Endothelial cell of umbilical vein (primary cell): ENCODE measurements around the gene CHKB. TPM values are rescaled to one million over a fixed set of nuclear protein-coding genes. Genes with fewer than 3 reads are reported as not detected.

Source experiments
- BruUV-seq: library from RNA; stranded (reverse); fragments of 400-500 nt; replicated peaks from 2 replicates; lab custom pipeline; 2021; lab: Mats Ljungman, UMichigan
- CTCF ChIA-PET: fragments of 300-600, 350-600 bp; sonication (Branson Sonifier 250); formaldehyde crosslinking; loops from one replicate; lab custom pipeline; 2021; ENCODE audit warnings: antibody characterized with exemption, inconsistent platforms; lab: Charles Lee
- POLR2A ChIA-PET: fragments of 300-600, 350-600 bp; sonication (Branson Sonifier 250); formaldehyde crosslinking; loops from one replicate; lab custom pipeline; 2021; ENCODE audit warnings: antibody characterized with exemption, inconsistent platforms; lab: Charles Lee
- DNase-seq: peaks from one replicate; pipeline ENCODE4 v3.0.0-alpha.2; 2011; ENCODE audit warnings: low read depth, low spot score
- FAIRE-seq: peaks from 2 replicates; lab custom pipeline; 2011; peaks lifted over from hg19 to GRCh38; lab: Jason Lieb, UNC
- H2AFZ ChIP-seq: 2 replicates; pipeline ENCODE4 v1.6.0; 2012; ENCODE audit warnings: low read depth, low read length, control low read depth, inconsistent platforms
- H3K27ac ChIP-seq: 2 replicates; pipeline ENCODE4 v1.5.1; 2011; ENCODE audit warnings: low read depth, mild to moderate bottlenecking, control low read depth, low read length, moderate library complexity; ENCODE audit not compliant: insufficient read depth
- H3K27me3 ChIP-seq, 2 experiments: 2 replicates each; pipeline versions ENCODE4 v1.6.0 to v1.6.1; 2011; ENCODE audit warnings: low read length in 2 of 2, mixed read lengths in 1 of 2; ENCODE audit not compliant: control insufficient read depth in 2 of 2, insufficient read depth in 2 of 2
- H3K36me3 ChIP-seq, 2 experiments: 2 replicates in 1 of 2; 3 replicates in 1 of 2; pipeline ENCODE4 v1.5.1; 2011; ENCODE audit warnings: low read length in 2 of 2, mild to moderate bottlenecking in 1 of 2, moderate library complexity in 1 of 2; ENCODE audit not compliant: control insufficient read depth in 2 of 2, insufficient read depth in 2 of 2; ENCODE audit errors: extremely low read depth in 1 of 2
- H3K4me1 ChIP-seq: 3 replicates; pipeline ENCODE4 v1.5.1; 2011; ENCODE audit warnings: mild to moderate bottlenecking, low read length; ENCODE audit not compliant: control insufficient read depth, insufficient read depth; ENCODE audit errors: extremely low read depth
- H3K4me2 ChIP-seq: 2 replicates; pipeline ENCODE4 v1.6.1; 2011; ENCODE audit warnings: low read length, control low read depth, mixed read lengths; ENCODE audit not compliant: insufficient read depth
- H3K4me3 ChIP-seq, 3 experiments: fragments of 200-600 bp in 1 of 3; sonication (generic), shearing (Covaris generic) in 1 of 3; replicated peaks in 1 of 3; 2 replicates each; pipeline ENCODE4 v1.5.1; 2011 to 2016; ENCODE audit warnings: control low read depth in 3 of 3, low read length in 3 of 3, mild to moderate bottlenecking in 2 of 3, inconsistent platforms in 1 of 3, low read depth in 1 of 3, moderate library complexity in 1 of 3; ENCODE audit not compliant: insufficient read depth in 1 of 3
- H3K79me2 ChIP-seq: 2 replicates; pipeline ENCODE4 v1.6.0; 2012; ENCODE audit warnings: low read length, inconsistent platforms; ENCODE audit not compliant: control insufficient read depth, insufficient read depth
- H3K9ac ChIP-seq: replicated peaks from 2 replicates; pipeline ENCODE3; 2011; ENCODE audit warnings: low read length, control low read depth; ENCODE audit not compliant: insufficient read depth; ENCODE audit errors: extremely low read depth
- H3K9me1 ChIP-seq: replicated peaks from 3 replicates; pipeline ENCODE4 v1.6.0; 2011; ENCODE audit warnings: mild to moderate bottlenecking, low read length; ENCODE audit not compliant: control insufficient read depth, insufficient read depth; ENCODE audit errors: extremely low read depth
- H3K9me3 ChIP-seq: replicated peaks from 2 replicates; pipeline ENCODE4 v1.5.1; 2012; ENCODE audit warnings: low read length, inconsistent platforms; ENCODE audit not compliant: control insufficient read depth, insufficient read depth
- H4K20me1 ChIP-seq: replicated peaks from 2 replicates; pipeline ENCODE3; 2011; ENCODE audit warnings: mild to moderate bottlenecking, low read length; ENCODE audit not compliant: control insufficient read depth, insufficient read depth; ENCODE audit errors: extremely low read depth
- EZH2 ChIP-seq: IDR thresholded peaks from 2 replicates; pipeline ENCODE4 v1.6.1; 2012; ENCODE audit warnings: borderline replicate concordance, low read depth, mild to moderate bottlenecking, moderate library complexity, low read length, inconsistent platforms; ENCODE audit not compliant: severe bottlenecking
- FOS ChIP-seq: IDR thresholded peaks from 2 replicates; pipeline ENCODE4 v1.6.1; 2011; ENCODE audit warnings: mild to moderate bottlenecking, low read length, moderate library complexity, borderline replicate concordance; ENCODE audit not compliant: insufficient read depth
- GATA2 ChIP-seq: IDR thresholded peaks from 2 replicates; pipeline ENCODE4 v1.7.0; 2011; ENCODE audit warnings: low read depth, mild to moderate bottlenecking, moderate library complexity, mixed read lengths, low read length; ENCODE audit not compliant: insufficient read length, insufficient read depth
- MYC ChIP-seq: IDR thresholded peaks from one replicate; pipeline ENCODE4 v1.6.1; 2011; ENCODE audit warnings: mild to moderate bottlenecking, low read depth, low read length
- POLR2AphosphoS5 ChIP-seq: IDR thresholded peaks from 2 replicates; pipeline ENCODE4 v1.6.1; 2012; ENCODE audit warnings: low read depth, mild to moderate bottlenecking, control low read depth, low read length, moderate library complexity; ENCODE audit not compliant: insufficient read depth
- dilution Hi-C: fragments of 300-500 bp; cut with MboI; formaldehyde crosslinking; loops from one replicate; pipeline ENCODE4 v1.15.0; 2019; ENCODE audit warnings: low sequenced_read_pairs; ENCODE audit not compliant: extremely low pct_ligation_motif_present
- intact Hi-C: fragments of 100-400 bp; cut with micrococcal nuclease; formaldehyde crosslinking; loops from one replicate; pipeline ENCODE4 v1.10.0; 2022
- polyA plus RNA-seq, 4 experiments: library from polyadenylated mRNA; depleted of rRNA in 3 of 4; stranded (reverse) in 3 of 4; unstranded in 1 of 4; fragments of >200 nt; gene quantifications; 2 replicates each; pipeline versions ENCODE4 v1.2.1 to v1.2.3, GENCODE V29; 2011 to 2012; ENCODE audit warnings: missing spikeins in 1 of 4
- total RNA-seq: library from RNA; stranded (reverse); gene quantifications from 2 replicates; pipeline ENCODE4 v1.2.3, GENCODE V29; 2021
- TF ChIP-seq, protein P1 (sequence below), 2 donors: IDR thresholded peaks; 1 replicate in 1 of 2; 2 replicates in 1 of 2; pipeline ENCODE4 v1.5.1; 2011; ENCODE audit warnings: low read length in 2 of 2, mild to moderate bottlenecking in 2 of 2, moderate library complexity in 2 of 2, control low read depth in 1 of 2, inconsistent platforms in 1 of 2, low read depth in 1 of 2; ENCODE audit not compliant: insufficient read depth in 1 of 2; ENCODE audit errors: extremely low read depth in 1 of 2
- TF ChIP-seq, protein P2 (sequence below): IDR thresholded peaks from 2 replicates; pipeline ENCODE4 v1.6.1; 2011; ENCODE audit not compliant: insufficient read depth, insufficient read length

CHKB gene
- total and polyA plus RNA-seq, 2 donors (not counting 3 experiments of a cell fraction or from before 2014, with no cell fraction given), result 62.4 to 70.6 TPM

DNA sequence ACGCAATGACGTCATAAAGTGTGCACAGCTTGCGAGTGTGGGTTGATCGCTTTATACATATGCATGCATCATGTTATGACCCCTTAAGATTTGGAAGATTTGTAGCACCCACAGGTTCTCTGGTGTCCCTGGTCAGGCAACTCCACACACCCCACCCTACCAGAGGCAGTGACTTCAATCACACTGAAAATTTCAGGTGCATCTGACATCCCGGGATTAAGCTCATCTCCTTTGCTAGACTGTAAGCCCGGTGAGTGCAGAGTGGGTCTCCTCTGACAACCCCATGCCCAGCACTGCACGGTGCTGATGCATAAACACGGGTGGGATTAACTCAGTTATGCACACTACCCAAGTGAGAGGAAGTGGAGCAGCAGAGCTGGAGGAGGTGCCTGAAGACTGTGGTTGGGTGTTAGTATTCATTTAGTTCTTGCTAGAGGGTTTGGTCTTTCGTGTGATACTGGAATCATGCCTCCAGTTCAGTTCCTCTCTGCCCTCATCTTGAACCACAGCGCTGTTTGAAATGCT is 38.8 kb upstream of the CHKB start:
- POLR2A ChIA-PET, result no interaction called here

More for the DNA sequence above, 38.8 kb upstream of the CHKB start:
- Histone ChIP-seq H2AFZ (no peak overlapping the region), H3K27me3 (no peaks in the 10 kb centered on the region), H3K9ac (no peak overlapping the region), H4K20me1 (no peaks in the 10 kb centered on the region), H3K4me3 (no peak overlapping the region), H3K79me2 (no peaks in the 10 kb centered on the region), H3K36me3 (no peaks in the 10 kb centered on the region), H3K4me2 (peak overlapping the region; percentile 50), H3K4me1 (peaks cover 14% of the 10 kb centered on the region), H3K27ac (no peak overlapping the region), H3K9me3 (no peaks in the 10 kb centered on the region), H3K9me1 (no peaks in the 10 kb centered on the region)
- CTCF ChIA-PET, result interaction anchor here (0.9 to 2.3 kb wide), 22 partner anchors 12 to 381 kb away, joined by 3 to 91 read pairs (median 8); partner anchors contain the start of genes CHKB, CPT1B, SCO2 and SHANK3
- FAIRE-seq, result peak; percentile 73
- DNase-seq, result no peak
- TF ChIP-seq, protein P1, sequence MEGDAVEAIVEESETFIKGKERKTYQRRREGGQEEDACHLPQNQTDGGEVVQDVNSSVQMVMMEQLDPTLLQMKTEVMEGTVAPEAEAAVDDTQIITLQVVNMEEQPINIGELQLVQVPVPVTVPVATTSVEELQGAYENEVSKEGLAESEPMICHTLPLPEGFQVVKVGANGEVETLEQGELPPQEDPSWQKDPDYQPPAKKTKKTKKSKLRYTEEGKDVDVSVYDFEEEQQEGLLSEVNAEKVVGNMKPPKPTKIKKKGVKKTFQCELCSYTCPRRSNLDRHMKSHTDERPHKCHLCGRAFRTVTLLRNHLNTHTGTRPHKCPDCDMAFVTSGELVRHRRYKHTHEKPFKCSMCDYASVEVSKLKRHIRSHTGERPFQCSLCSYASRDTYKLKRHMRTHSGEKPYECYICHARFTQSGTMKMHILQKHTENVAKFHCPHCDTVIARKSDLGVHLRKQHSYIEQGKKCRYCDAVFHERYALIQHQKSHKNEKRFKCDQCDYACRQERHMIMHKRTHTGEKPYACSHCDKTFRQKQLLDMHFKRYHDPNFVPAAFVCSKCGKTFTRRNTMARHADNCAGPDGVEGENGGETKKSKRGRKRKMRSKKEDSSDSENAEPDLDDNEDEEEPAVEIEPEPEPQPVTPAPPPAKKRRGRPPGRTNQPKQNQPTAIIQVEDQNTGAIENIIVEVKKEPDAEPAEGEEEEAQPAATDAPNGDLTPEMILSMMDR (IDR thresholded peaks at IDR 0.05; ENCODE audit: extremely low read depth in 1 of 2, insufficient read depth in 1 of 2, low read depth in 1 of 2, low read length in 2 of 2), result no peak
- no peak for TF ChIP-seq EZH2
- no peak for TF ChIP-seq POLR2AphosphoS5
- no peak for TF ChIP-seq MYC
- no peak for TF ChIP-seq GATA2
- no peak for TF ChIP-seq FOS
- TF ChIP-seq, protein P2, sequence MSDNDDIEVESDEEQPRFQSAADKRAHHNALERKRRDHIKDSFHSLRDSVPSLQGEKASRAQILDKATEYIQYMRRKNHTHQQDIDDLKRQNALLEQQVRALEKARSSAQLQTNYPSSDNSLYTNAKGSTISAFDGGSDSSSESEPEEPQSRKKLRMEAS, result no peak
- BruUV-seq, result no TSS peak
- dilution Hi-C loops (no loop called here), intact Hi-C loops (loop anchor here (2.0 kb wide), 1 partner anchor 51 kb away; the partner anchor contains the start of gene SHANK3)
